ENCODE results near the gene UMAD1. TPM values are rescaled to one million over a fixed set of nuclear protein-coding genes. Genes with fewer than 3 reads are reported as not detected.

The UMAD1 gene
- total and polyA plus RNA-seq, 2 of the 13 experiments (the other 11 are each of a cell fraction or from before 2014, with no cell fraction given) = 16.8 to 17.6 TPM

GRCh38 chr7:7851381-7851780 is 210.8 kb downstream of the UMAD1 start:
- 100% methylated on average over 1 of the region's 1 CpG for WGBS (ENCODE audit: low lambda C conversion rate)
- H3K9ac ChIP-seq (ENCODE audit: insufficient read depth, low read depth, low read length) = no peak overlapping the region
- no peaks in the 10 kb centered on the region for H3K36me3 ChIP-seq (replicated peaks in 1 of 2; ENCODE audit: control insufficient read depth in 1 of 2, insufficient read depth in 2 of 2, low read length in 2 of 2)
- BruUV-seq (replicated peaks) = no TSS peak
- ATAC-seq = no peak
- in situ Hi-C loops (cut with HindIII; ENCODE audit: extremely low pct_ligation_motif_present, low pct_unique_long_range_greater_than_20kb) = no loop called here
- POLR2A ChIA-PET = no interaction called here
- no peak overlapping the region for H3K4me3 ChIP-seq (replicated peaks in 1 of 3; ENCODE audit: insufficient read depth in 1 of 3, low read depth in 2 of 3, low read length in 3 of 3)
- intact Hi-C loops (cut with micrococcal nuclease; ENCODE audit: unreplicated experiment) = no loop called here
- CTCF ChIA-PET (ENCODE audit: low intra/inter-chr PET ratio, low total read pairs) = no interaction called here
- no peaks in the 10 kb centered on the region for H3K4me1 ChIP-seq (ENCODE audit: insufficient read depth, low read length)
- H4K20me1 ChIP-seq (ENCODE audit: insufficient read depth, low read length) = no peaks in the 10 kb centered on the region
- no peak for DNase-seq (ENCODE audit: low spot score)
- no peak for FAIRE-seq
- peaks cover 18% of the 10 kb centered on the region for H3K9me3 ChIP-seq (ENCODE audit: low read length)
- no peak overlapping the region for H3K4me2 ChIP-seq (ENCODE audit: low read depth, low read length)
- TF ChIP-seq ZNF354B (CRISPR knock-in tag; IDR thresholded peaks at IDR 0.05) = no peak
- TF ChIP-seq NCOR1 (IDR thresholded peaks at IDR 0.05; ENCODE audit: borderline replicate concordance, low read length) = no peak
- no peaks in the 10 kb centered on the region for H3K79me2 ChIP-seq (ENCODE audit: insufficient read depth, low read length)
- H2AFZ ChIP-seq (ENCODE audit: low read length) = no peak overlapping the region
- no peaks in the 10 kb centered on the region for H3K27me3 ChIP-seq (ENCODE audit: control insufficient read depth in 1 of 2, insufficient read depth in 2 of 2, low read length in 2 of 2)
- no peak overlapping the region for H3K27ac ChIP-seq (ENCODE audit: extremely low read length, insufficient read depth, low read length)

- DNase-seq (ENCODE audit: low spot score) = no peak
- Histone ChIP-seq H4K20me1 (ENCODE audit: insufficient read depth, low read length) (no peaks in the 10 kb centered on the region), H3K79me2 (ENCODE audit: insufficient read depth, low read length) (no peaks in the 10 kb centered on the region), H3K4me2 (ENCODE audit: low read depth, low read length) (no peak overlapping the region), H3K4me3 (replicated peaks in 1 of 3; ENCODE audit: insufficient read depth in 1 of 3, low read depth in 2 of 3, low read length in 3 of 3) (no peak overlapping the region), H3K27ac (ENCODE audit: extremely low read length, insufficient read depth, low read length) (no peak overlapping the region), H2AFZ (ENCODE audit: low read length) (no peak overlapping the region), H3K4me1 (ENCODE audit: insufficient read depth, low read length) (no peaks in the 10 kb centered on the region), H3K9ac (ENCODE audit: insufficient read depth, low read depth, low read length) (no peak overlapping the region), H3K36me3 (replicated peaks in 1 of 2; ENCODE audit: control insufficient read depth in 1 of 2, insufficient read depth in 2 of 2, low read length in 2 of 2) (no peaks in the 10 kb centered on the region), H3K9me3 (ENCODE audit: low read length) (peaks cover 18% of the 10 kb centered on the region), H3K27me3 (ENCODE audit: control insufficient read depth in 1 of 2, insufficient read depth in 2 of 2, low read length in 2 of 2) (no peaks in the 10 kb centered on the region)
- intact Hi-C loops (cut with micrococcal nuclease; ENCODE audit: unreplicated experiment) = no loop called here
- WGBS (ENCODE audit: low lambda C conversion rate) = 74% methylated on average over 3 of the region's 3 CpGs
- TF ChIP-seq ZNF343 (CRISPR knock-in tag; IDR thresholded peaks at IDR 0.05) (no peak), FIP1L1 (IDR thresholded peaks at IDR 0.05; ENCODE audit: borderline replicate concordance, insufficient read depth, low read depth, low read length) (no peak), ZBTB4 (CRISPR knock-in tag; IDR thresholded peaks at IDR 0.05; ENCODE audit: borderline replicate concordance) (no peak), FOXK1 (CRISPR knock-in tag; IDR thresholded peaks at IDR 0.05; ENCODE audit: borderline replicate concordance, low read depth) (no peak), FOSL2 (CRISPR knock-in tag; IDR thresholded peaks at IDR 0.05) (no peak), ZBTB7A (CRISPR knock-in tag; IDR thresholded peaks at IDR 0.05) (no peak), EHMT2 (IDR thresholded peaks at IDR 0.05; ENCODE audit: borderline replicate concordance, low read depth, low read length) (no peak)
- no TSS peak for BruUV-seq (replicated peaks)
- no peak for ATAC-seq
- in situ Hi-C loops (cut with HindIII; ENCODE audit: extremely low pct_ligation_motif_present, low pct_unique_long_range_greater_than_20kb) = no loop called here
- no peak for FAIRE-seq
- ChIA-PET POLR2A (no interaction called here), CTCF (ENCODE audit: low intra/inter-chr PET ratio, low total read pairs) (no interaction called here)
Observed at GRCh38 chr7:7851991-7852390, 211.4 kb downstream of the UMAD1 start.
